Endothelial cell of umbilical vein (primary cell): ENCODE results near the gene MLPH.

Experiments
- CTCF ChIP-seq, 2 donors: IDR thresholded peaks; 1 replicate in 1 of 2; 2 replicates in 1 of 2; pipeline ENCODE4 v1.5.1; 2011; ENCODE audit warnings: low read length in 2 of 2, mild to moderate bottlenecking in 2 of 2, moderate library complexity in 2 of 2, control low read depth in 1 of 2, inconsistent platforms in 1 of 2, low read depth in 1 of 2; ENCODE audit not compliant: insufficient read depth in 1 of 2; ENCODE audit errors: extremely low read depth in 1 of 2
- EZH2 ChIP-seq: IDR thresholded peaks from 2 replicates; pipeline ENCODE4 v1.6.1; 2012; ENCODE audit warnings: borderline replicate concordance, low read depth, mild to moderate bottlenecking, moderate library complexity, low read length, inconsistent platforms; ENCODE audit not compliant: severe bottlenecking
- FOS ChIP-seq: IDR thresholded peaks from 2 replicates; pipeline ENCODE4 v1.6.1; 2011; ENCODE audit warnings: mild to moderate bottlenecking, low read length, moderate library complexity, borderline replicate concordance; ENCODE audit not compliant: insufficient read depth
- GATA2 ChIP-seq: IDR thresholded peaks from 2 replicates; pipeline ENCODE4 v1.7.0; 2011; ENCODE audit warnings: low read depth, mild to moderate bottlenecking, moderate library complexity, mixed read lengths, low read length; ENCODE audit not compliant: insufficient read length, insufficient read depth
- MAX ChIP-seq: IDR thresholded peaks from 2 replicates; pipeline ENCODE4 v1.6.1; 2011; ENCODE audit not compliant: insufficient read depth, insufficient read length
- MYC ChIP-seq: IDR thresholded peaks from one replicate; pipeline ENCODE4 v1.6.1; 2011; ENCODE audit warnings: mild to moderate bottlenecking, low read depth, low read length
- POLR2A ChIP-seq: IDR thresholded peaks from 2 replicates; pipeline ENCODE4 v1.6.1; 2012; ENCODE audit warnings: low read depth, mild to moderate bottlenecking, control low read depth, low read length
- POLR2AphosphoS5 ChIP-seq: IDR thresholded peaks from 2 replicates; pipeline ENCODE4 v1.6.1; 2012; ENCODE audit warnings: low read depth, mild to moderate bottlenecking, control low read depth, low read length, moderate library complexity; ENCODE audit not compliant: insufficient read depth

- TF ChIP-seq POLR2A (no peak), CTCF (IDR thresholded peaks at IDR 0.05; ENCODE audit: extremely low read depth in 1 of 2, insufficient read depth in 1 of 2, low read depth in 1 of 2, low read length in 2 of 2) (no peak), GATA2 (no peak), POLR2AphosphoS5 (no peak), FOS (no peak), EZH2 (no peak), MAX (no peak), MYC (no peak)
These were observed 105.5 kb downstream of the MLPH start for GRCh38 chr2:237592425-237592980.
